Measurements from ENCODE around the gene HINT3.

DNA sequence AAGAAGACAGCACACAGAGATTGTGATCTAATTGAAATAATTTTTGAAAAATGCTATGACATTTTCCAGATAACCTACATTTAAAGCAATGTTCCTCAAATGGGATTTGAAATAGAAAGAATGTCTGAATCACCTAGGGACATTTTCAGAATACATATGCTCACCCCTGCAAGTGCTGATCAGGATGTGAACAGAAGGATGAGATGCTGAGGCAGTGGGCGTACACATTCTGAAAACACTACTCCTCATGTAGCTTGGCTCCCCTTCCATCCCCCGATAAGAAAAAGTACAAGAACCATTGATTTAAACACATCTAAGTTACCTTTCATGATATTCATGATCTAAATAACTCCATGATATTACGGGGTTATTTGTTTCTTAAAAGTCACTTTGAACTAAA lies 29.9 kb upstream of the HINT3 start:
- TF ChIP-seq GABPA (IDR thresholded peaks at IDR 0.05; ENCODE audit: low read depth) (no peak), POLR2AphosphoS5 (IDR thresholded peaks at IDR 0.05; ENCODE audit: low read depth) (no peak)
- TF ChIP-seq, protein P1, sequence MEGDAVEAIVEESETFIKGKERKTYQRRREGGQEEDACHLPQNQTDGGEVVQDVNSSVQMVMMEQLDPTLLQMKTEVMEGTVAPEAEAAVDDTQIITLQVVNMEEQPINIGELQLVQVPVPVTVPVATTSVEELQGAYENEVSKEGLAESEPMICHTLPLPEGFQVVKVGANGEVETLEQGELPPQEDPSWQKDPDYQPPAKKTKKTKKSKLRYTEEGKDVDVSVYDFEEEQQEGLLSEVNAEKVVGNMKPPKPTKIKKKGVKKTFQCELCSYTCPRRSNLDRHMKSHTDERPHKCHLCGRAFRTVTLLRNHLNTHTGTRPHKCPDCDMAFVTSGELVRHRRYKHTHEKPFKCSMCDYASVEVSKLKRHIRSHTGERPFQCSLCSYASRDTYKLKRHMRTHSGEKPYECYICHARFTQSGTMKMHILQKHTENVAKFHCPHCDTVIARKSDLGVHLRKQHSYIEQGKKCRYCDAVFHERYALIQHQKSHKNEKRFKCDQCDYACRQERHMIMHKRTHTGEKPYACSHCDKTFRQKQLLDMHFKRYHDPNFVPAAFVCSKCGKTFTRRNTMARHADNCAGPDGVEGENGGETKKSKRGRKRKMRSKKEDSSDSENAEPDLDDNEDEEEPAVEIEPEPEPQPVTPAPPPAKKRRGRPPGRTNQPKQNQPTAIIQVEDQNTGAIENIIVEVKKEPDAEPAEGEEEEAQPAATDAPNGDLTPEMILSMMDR (IDR thresholded peaks at IDR 0.05; ENCODE audit: insufficient read depth, low read length) = no peak
- TF ChIP-seq, protein P2, sequence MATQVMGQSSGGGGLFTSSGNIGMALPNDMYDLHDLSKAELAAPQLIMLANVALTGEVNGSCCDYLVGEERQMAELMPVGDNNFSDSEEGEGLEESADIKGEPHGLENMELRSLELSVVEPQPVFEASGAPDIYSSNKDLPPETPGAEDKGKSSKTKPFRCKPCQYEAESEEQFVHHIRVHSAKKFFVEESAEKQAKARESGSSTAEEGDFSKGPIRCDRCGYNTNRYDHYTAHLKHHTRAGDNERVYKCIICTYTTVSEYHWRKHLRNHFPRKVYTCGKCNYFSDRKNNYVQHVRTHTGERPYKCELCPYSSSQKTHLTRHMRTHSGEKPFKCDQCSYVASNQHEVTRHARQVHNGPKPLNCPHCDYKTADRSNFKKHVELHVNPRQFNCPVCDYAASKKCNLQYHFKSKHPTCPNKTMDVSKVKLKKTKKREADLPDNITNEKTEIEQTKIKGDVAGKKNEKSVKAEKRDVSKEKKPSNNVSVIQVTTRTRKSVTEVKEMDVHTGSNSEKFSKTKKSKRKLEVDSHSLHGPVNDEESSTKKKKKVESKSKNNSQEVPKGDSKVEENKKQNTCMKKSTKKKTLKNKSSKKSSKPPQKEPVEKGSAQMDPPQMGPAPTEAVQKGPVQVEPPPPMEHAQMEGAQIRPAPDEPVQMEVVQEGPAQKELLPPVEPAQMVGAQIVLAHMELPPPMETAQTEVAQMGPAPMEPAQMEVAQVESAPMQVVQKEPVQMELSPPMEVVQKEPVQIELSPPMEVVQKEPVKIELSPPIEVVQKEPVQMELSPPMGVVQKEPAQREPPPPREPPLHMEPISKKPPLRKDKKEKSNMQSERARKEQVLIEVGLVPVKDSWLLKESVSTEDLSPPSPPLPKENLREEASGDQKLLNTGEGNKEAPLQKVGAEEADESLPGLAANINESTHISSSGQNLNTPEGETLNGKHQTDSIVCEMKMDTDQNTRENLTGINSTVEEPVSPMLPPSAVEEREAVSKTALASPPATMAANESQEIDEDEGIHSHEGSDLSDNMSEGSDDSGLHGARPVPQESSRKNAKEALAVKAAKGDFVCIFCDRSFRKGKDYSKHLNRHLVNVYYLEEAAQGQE (IDR thresholded peaks at IDR 0.05; ENCODE audit: insufficient replicate concordance, low read depth) = no peak
